Parathyroid adenoma (tissue), 2 donors: ENCODE results near the gene MYZAP.
"Not testable (repeated sequence)": the region's sequence is repeated elsewhere in the genome, so short reads cannot be mapped to it uniquely, and the experiment has no call there.

Experiments used
- H2AFZ ChIP-seq: fragments of 300-600 bp; sonication (generic); one replicate; pipeline ENCODE4 v1.7.0; 2017; ENCODE audit warnings: antibody characterized with exemption, mild to moderate bottlenecking
- H3K27ac ChIP-seq: fragments of 300-600 bp; sonication (generic); one replicate; pipeline ENCODE4 v1.7.0; 2017
- H3K27me3 ChIP-seq: fragments of 300-600 bp; sonication (generic); one replicate; pipeline ENCODE4 v1.7.0; 2017; ENCODE audit warnings: low read length; ENCODE audit not compliant: control insufficient read depth, insufficient read depth
- H3K36me3 ChIP-seq: fragments of 300-600 bp; sonication (generic); one replicate; pipeline ENCODE4 v1.7.0; 2017; ENCODE audit warnings: low read length; ENCODE audit not compliant: control insufficient read depth, insufficient read depth
- H3K4me1 ChIP-seq: fragments of 300-600 bp; sonication (generic); one replicate; pipeline ENCODE4 v1.7.0; 2017; ENCODE audit warnings: control low read depth
- H3K4me2 ChIP-seq: fragments of 300-600 bp; sonication (generic); one replicate; pipeline ENCODE4 v1.7.0; 2017; ENCODE audit warnings: low read length
- H3K4me3 ChIP-seq: fragments of 300-600 bp; sonication (generic); one replicate; pipeline ENCODE4 v1.7.0; 2017; ENCODE audit warnings: low read depth, low read length
- H3K79me2 ChIP-seq: fragments of 300-600 bp; sonication (generic); one replicate; pipeline ENCODE4 v1.7.0; 2017; ENCODE audit warnings: control low read depth
- H3K9ac ChIP-seq: fragments of 300-600 bp; sonication (generic); one replicate; pipeline ENCODE4 v1.7.0; 2017; ENCODE audit warnings: mild to moderate bottlenecking
- H3K9me3 ChIP-seq: fragments of 300-600 bp; sonication (generic); one replicate; pipeline ENCODE4 v1.7.0; 2017; ENCODE audit warnings: low read length; ENCODE audit not compliant: control insufficient read depth
- CTCF ChIP-seq: fragments of 300-600 bp; sonication (generic); IDR thresholded peaks from one replicate; pipeline ENCODE4 v1.7.0; 2017; ENCODE audit warnings: antibody characterized with exemption, mild to moderate bottlenecking
- donor health status: primary hyperparathyroidism.

Gene MYZAP

GRCh38 chr15:57609805-57610529 is 18.3 kb downstream of the MYZAP start:
- Histone ChIP-seq H3K36me3 (no peaks in the 10 kb centered on the region), H3K4me3 (no peak overlapping the region), H3K27me3 (no peaks in the 10 kb centered on the region), H2AFZ (no peak overlapping the region), H3K9ac (no peak overlapping the region), H3K27ac (no peak overlapping the region), H3K79me2 (no peaks in the 10 kb centered on the region), H3K4me2 (no peak overlapping the region), H3K9me3 (no peaks in the 10 kb centered on the region), H3K4me1 (no peaks in the 10 kb centered on the region)
- no peak for TF ChIP-seq CTCF

- no peak overlapping the region for H3K4me3 ChIP-seq
- no peak for TF ChIP-seq CTCF
- H3K4me2 ChIP-seq = no peak overlapping the region
- H3K27me3 ChIP-seq = no peaks in the 10 kb centered on the region
- no peaks in the 10 kb centered on the region for H3K4me1 ChIP-seq
- H3K9ac ChIP-seq = no peak overlapping the region
- no peak overlapping the region for H2AFZ ChIP-seq
- H3K36me3 ChIP-seq = no peaks in the 10 kb centered on the region
- H3K27ac ChIP-seq = no peak overlapping the region
- no peaks in the 10 kb centered on the region for H3K79me2 ChIP-seq
- H3K9me3 ChIP-seq = no peaks in the 10 kb centered on the region
Observed at GRCh38 chr15:57611123-57611522, 19.4 kb downstream of the MYZAP start.

GRCh38 chr15:57611938-57612337 is 20.2 kb downstream of the MYZAP start:
- Histone ChIP-seq H3K27ac (no peak overlapping the region), H3K9ac (no peak overlapping the region), H3K4me2 (no peak overlapping the region), H3K4me3 (no peak overlapping the region), H3K36me3 (no peaks in the 10 kb centered on the region), H3K79me2 (no peaks in the 10 kb centered on the region), H3K9me3 (no peaks in the 10 kb centered on the region), H3K27me3 (no peaks in the 10 kb centered on the region), H2AFZ (no peak overlapping the region), H3K4me1 (no peaks in the 10 kb centered on the region)
- no peak for TF ChIP-seq CTCF

- no peak overlapping the region for H3K9ac ChIP-seq
- H3K27me3 ChIP-seq = no peaks in the 10 kb centered on the region
- TF ChIP-seq CTCF = no peak
- H3K36me3 ChIP-seq = no peaks in the 10 kb centered on the region
- no peak overlapping the region for H3K27ac ChIP-seq
- H2AFZ ChIP-seq = no peak overlapping the region
- no peak overlapping the region for H3K4me2 ChIP-seq
- no peaks in the 10 kb centered on the region for H3K4me1 ChIP-seq
- H3K9me3 ChIP-seq = no peaks in the 10 kb centered on the region
- H3K79me2 ChIP-seq = no peaks in the 10 kb centered on the region
- H3K4me3 ChIP-seq = no peak overlapping the region
Observed at GRCh38 chr15:57614241-57614640, 22.5 kb downstream of the MYZAP start.

GRCh38 chr15:57615951-57616496 is 24.3 kb downstream of the MYZAP start:
- H3K4me1 ChIP-seq, H3K4me2 ChIP-seq, H2AFZ ChIP-seq, H3K9ac ChIP-seq, H3K9me3 ChIP-seq, H3K27me3 ChIP-seq, H3K36me3 ChIP-seq, H3K4me3 ChIP-seq, H3K79me2 ChIP-seq, H3K27ac ChIP-seq: not testable (repeated sequence)
